Neutrophil (primary cell): ENCODE results near the gene PTP4A2.
"Not testable (repeated sequence)": the region's sequence is repeated elsewhere in the genome, so short reads cannot be mapped to it uniquely, and the experiment has no call there.

Experiments used
- H3K27ac ChIP-seq: fragments of 200-600 bp; sonication (generic); 2 replicates; pipeline ENCODE4 v1.5.1; 2016; ENCODE audit warnings: mild to moderate bottlenecking, moderate library complexity
- H3K27me3 ChIP-seq: fragments of 200-600 bp; sonication (generic); 2 replicates; pipeline ENCODE4 v1.6.0; 2016; ENCODE audit warnings: mild to moderate bottlenecking
- H3K36me3 ChIP-seq: fragments of 200-600 bp; sonication (generic); 2 replicates; pipeline ENCODE4 v1.5.1; 2017
- H3K4me1 ChIP-seq, 2 experiments: fragments of 200-600 bp in 1 of 2; sonication (generic) in 1 of 2; 1 replicate in 1 of 2; 2 replicates in 1 of 2; pipeline versions ENCODE4 v1.5.1 to v1.6.1; 2013 to 2016; ENCODE audit warnings: low read depth in 1 of 2, low read length in 1 of 2, mild to moderate bottlenecking in 1 of 2, moderate library complexity in 1 of 2; ENCODE audit not compliant: control insufficient read depth in 1 of 2, insufficient read depth in 1 of 2
- H3K4me3 ChIP-seq, 2 experiments: fragments of 200-600 bp in 1 of 2; sonication (generic) in 1 of 2; 1 replicate in 1 of 2; 2 replicates in 1 of 2; pipeline ENCODE4 v1.5.1; 2013 to 2016; ENCODE audit warnings: low read depth in 1 of 2, low read length in 1 of 2, mild to moderate bottlenecking in 1 of 2, moderate library complexity in 1 of 2
- H3K9me3 ChIP-seq: fragments of 200-600 bp; sonication (generic); 2 replicates; pipeline ENCODE4 v1.5.1; 2016
- TF ChIP-seq, protein P1 (sequence below): fragments of 200-600 bp; sonication (generic); IDR thresholded peaks from 2 replicates; pipeline ENCODE4 v1.5.1; 2016; ENCODE audit warnings: antibody characterized with exemption

Gene PTP4A2

DNA sequence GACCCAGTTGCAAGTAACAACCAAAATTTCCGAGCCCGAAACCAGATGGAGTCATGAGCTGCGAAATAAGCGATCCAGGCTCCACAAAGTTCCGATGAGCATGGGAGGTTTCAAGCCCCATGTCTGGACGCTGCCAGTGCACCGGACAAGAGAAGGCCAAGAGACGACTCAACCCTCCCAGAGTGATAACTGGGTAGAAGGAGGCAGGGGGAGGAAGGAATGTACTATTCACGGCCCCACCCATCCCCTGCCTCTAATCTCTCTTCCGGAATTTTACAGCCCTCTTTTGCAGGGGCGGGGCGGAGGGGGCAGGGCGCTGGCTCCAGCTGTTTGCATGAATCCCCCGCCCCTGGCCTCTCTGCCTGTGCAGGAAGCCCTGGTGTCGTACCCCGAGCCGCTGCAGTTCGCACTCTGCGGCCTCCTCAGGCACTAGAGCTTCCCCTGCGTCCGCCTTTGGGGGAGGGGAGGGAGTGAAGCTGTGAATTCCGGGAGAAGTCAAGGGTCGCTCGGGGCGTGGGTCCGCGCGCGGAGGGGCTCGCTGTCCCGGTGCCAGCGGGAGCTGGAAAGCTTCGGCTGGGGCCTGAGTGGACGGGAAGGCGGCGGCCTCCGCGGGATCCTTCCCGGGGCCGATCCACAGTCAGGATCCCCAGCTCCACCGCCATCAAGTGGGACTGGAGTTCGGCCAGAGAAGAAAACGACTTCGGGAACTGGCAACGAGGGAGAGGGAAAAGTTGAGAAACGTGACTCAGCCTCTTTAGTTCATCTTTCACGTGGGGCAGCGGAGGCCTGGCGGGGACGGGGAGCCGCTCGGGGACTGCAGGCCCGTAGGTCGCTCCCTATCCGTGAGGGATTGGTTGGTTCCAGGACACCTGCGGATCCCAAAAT, 6.3 kb upstream of the PTP4A2 start:
- Histone ChIP-seq H3K4me3 (peak overlapping the region; percentile 50 to 65), H3K4me1 (peaks cover 66 to 73% of the 10 kb centered on the region in 2 experiments)

DNA sequence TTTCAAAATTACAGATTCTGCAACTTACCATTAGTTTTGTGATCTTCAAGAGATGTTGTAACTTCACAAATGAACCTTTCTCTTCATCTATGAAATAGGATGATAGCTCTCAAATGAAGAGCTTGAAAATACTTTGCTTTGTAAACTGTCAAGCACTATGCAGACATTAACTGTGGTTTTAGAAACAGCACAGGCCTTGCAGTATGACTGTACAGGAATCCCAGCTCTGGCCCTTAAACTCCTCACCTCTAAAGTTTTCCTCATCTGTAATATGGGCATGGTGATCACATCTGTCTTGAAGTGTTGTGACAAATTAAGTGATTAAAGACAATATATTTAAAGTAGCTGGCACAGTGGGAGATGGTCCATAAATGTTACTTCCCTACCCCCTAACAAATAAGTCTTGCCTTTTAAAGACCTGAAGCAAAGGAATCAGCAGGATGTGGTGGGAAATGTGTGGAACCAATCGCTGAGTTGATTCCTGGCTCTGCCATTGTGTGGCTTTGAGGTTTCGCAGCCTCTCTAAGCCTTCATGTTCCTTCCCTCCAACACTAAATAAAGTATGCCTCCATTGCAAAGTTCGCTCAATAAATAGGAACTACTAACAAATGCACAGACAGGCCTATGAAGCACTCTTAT, 5.5 kb upstream of the PTP4A2 start:
- H3K4me3 ChIP-seq = peak overlapping the region; percentile 50 to 65
- H3K27ac ChIP-seq = peak overlapping the region; percentile 95
- peaks cover 74 to 81% of the 10 kb centered on the region in 2 experiments for H3K4me1 ChIP-seq
- H3K27me3 ChIP-seq = no peaks in the 10 kb centered on the region
- H3K9me3 ChIP-seq = no peaks in the 10 kb centered on the region
- H3K36me3 ChIP-seq = no peaks in the 10 kb centered on the region
- TF ChIP-seq, protein P1, sequence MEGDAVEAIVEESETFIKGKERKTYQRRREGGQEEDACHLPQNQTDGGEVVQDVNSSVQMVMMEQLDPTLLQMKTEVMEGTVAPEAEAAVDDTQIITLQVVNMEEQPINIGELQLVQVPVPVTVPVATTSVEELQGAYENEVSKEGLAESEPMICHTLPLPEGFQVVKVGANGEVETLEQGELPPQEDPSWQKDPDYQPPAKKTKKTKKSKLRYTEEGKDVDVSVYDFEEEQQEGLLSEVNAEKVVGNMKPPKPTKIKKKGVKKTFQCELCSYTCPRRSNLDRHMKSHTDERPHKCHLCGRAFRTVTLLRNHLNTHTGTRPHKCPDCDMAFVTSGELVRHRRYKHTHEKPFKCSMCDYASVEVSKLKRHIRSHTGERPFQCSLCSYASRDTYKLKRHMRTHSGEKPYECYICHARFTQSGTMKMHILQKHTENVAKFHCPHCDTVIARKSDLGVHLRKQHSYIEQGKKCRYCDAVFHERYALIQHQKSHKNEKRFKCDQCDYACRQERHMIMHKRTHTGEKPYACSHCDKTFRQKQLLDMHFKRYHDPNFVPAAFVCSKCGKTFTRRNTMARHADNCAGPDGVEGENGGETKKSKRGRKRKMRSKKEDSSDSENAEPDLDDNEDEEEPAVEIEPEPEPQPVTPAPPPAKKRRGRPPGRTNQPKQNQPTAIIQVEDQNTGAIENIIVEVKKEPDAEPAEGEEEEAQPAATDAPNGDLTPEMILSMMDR = no peak

More for the DNA sequence above, 6.3 kb upstream of the PTP4A2 start:
- Histone ChIP-seq H3K27me3 (no peaks in the 10 kb centered on the region), H3K27ac (peak overlapping the region; percentile 95), H3K9me3 (no peaks in the 10 kb centered on the region), H3K36me3 (no peaks in the 10 kb centered on the region)
- TF ChIP-seq, protein P1 = no peak

DNA sequence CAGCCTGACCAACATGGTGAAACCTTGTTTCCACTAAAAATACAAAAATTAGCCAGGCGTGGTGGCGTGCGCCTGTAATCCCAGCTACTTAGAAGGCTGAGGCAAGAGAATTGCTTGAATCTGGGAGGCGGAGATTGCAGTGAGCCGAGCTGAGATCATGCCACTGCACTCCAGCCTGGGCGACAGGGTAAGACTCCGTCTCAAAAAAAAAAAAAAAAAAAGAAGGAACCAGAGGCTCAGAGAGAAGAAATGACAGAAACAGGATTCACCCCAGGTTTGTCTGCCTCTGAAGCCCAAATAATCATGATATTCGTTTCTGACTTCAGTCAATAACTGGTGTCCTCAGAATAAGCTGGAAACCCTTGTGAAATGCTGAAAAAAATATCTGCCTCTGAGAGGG, 3.9 kb upstream of the PTP4A2 start:
- not testable (repeated sequence) for H3K9me3 ChIP-seq, H3K4me3 ChIP-seq, H3K27me3 ChIP-seq, H3K36me3 ChIP-seq
- Histone ChIP-seq H3K4me1 (peaks cover 77 to 88% of the 10 kb centered on the region in 2 experiments), H3K27ac (peak overlapping the region; percentile 95)

DNA sequence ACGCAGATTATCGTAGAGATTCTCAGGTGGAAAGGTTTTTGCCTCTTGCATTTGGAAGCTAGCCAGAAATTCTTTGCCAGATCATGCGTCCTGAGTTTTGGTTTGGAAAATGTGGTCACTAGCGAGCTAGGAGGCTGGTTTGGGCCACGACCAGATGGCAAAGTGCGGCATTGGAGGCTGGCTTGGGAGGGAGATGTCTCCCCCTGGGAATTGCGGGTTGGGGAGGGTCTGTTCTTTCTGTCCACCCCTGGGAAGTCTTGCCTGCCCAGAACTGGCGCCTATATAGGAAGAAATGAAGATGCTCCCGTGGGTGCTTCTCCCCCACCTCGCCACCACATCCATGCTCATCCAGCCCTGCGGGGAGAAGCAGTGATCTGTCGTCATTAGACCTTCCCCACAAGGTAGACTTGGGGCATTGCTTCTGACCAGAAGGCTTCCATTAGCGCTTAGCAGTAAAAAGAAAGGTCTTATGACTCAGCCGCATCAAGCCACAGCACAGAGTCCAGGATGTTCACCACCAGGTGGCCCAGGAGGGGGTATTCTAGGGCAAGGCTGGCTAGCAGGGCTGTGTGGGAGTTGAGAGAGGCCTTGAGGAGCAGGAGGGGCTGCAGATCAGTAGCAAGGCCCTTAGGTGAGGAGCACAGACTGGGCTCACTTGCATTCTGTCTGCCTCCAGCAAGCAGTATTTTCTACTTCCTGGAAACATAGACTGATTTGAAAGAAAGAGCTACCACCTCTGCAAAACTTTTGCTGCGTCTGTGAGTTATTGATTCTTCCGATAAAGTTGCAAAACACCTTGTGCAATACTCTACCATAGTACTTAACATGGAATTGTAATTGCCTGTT, 1.5 kb upstream of the PTP4A2 start:
- Histone ChIP-seq H3K9me3 (no peaks in the 10 kb centered on the region), H3K27me3 (no peaks in the 10 kb centered on the region), H3K27ac (peak overlapping the region; percentile 97), H3K36me3 (no peaks in the 10 kb centered on the region), H3K4me1 (peaks cover 83 to 90% of the 10 kb centered on the region in 2 experiments), H3K4me3 (no peak overlapping the region)
- TF ChIP-seq, protein P1 = no peak

DNA sequence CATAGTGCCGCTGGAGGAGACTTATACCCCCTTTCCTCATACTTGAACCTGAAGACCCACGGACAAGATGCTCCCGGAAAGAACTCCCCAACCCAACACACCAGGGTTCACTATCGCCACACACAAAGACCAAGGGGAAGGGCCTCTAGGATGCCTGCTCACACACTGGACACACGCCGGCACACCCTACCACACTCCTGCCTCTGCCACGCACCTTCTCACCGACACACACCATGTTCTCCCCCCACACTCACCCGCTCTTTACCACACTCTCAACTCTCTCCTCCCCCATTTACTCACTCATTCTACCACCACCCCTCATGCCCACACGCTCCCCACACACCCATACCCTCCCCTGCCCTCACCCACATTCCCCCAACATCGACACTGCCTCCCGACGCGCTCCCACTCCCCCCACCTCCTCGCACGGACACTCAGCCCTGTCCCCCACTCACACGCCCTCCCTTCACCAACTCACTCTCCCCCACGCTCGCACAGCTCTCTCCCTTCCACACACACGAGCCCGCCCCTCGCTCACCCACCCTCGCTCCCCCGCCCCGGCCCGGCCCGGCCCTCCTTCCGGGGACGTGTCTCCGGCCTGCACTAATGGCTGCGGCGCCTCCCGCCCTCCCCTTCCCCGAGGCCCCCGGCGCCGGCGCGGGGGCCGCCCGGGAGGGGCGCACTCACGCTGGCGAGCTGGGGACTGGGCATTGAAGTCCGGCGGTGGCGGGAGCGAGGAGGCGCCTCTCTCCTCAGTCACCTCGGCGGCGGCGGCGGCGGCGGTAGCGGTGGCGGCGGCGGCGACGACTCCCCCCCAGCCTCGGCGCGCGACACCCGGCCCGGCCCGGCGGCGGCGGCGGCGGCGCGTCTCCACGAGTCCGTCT, 626 bp downstream of the PTP4A2 start:
- TF ChIP-seq, protein P1 = no peak
- H3K9me3 ChIP-seq = no peaks in the 10 kb centered on the region
- H3K4me1 ChIP-seq = peaks cover 83 to 90% of the 10 kb centered on the region in 2 experiments
- H3K27me3 ChIP-seq = no peaks in the 10 kb centered on the region
- H3K4me3 ChIP-seq = peak overlapping the region; percentile 81 to 88
- peak overlapping the region; percentile 97 for H3K27ac ChIP-seq
- H3K36me3 ChIP-seq = no peaks in the 10 kb centered on the region
